ENCODE data around the gene GKN2. TPM values are rescaled to one million over a fixed set of nuclear protein-coding genes. Genes with fewer than 3 reads are reported as not detected.

The GKN2 gene
- total RNA-seq, 1 donor from 2014 or later = not detected

- Mint-ChIP-seq H3K27ac (ENCODE audit: unreplicated experiment) (no peak overlapping the region), H3K4me1 (ENCODE audit: unreplicated experiment) (peaks cover 7% of the 10 kb centered on the region), H3K9me3 (ENCODE audit: unreplicated experiment) (no peaks in the 10 kb centered on the region), H3K36me3 (ENCODE audit: unreplicated experiment) (no peaks in the 10 kb centered on the region), H3K27me3 (ENCODE audit: unreplicated experiment) (no peaks in the 10 kb centered on the region), H3K4me3 (ENCODE audit: unreplicated experiment) (no peak overlapping the region)
- DNase-seq (ENCODE audit: extremely low spot score, unreplicated experiment) = no peak
- TF ChIP-seq, protein P1, sequence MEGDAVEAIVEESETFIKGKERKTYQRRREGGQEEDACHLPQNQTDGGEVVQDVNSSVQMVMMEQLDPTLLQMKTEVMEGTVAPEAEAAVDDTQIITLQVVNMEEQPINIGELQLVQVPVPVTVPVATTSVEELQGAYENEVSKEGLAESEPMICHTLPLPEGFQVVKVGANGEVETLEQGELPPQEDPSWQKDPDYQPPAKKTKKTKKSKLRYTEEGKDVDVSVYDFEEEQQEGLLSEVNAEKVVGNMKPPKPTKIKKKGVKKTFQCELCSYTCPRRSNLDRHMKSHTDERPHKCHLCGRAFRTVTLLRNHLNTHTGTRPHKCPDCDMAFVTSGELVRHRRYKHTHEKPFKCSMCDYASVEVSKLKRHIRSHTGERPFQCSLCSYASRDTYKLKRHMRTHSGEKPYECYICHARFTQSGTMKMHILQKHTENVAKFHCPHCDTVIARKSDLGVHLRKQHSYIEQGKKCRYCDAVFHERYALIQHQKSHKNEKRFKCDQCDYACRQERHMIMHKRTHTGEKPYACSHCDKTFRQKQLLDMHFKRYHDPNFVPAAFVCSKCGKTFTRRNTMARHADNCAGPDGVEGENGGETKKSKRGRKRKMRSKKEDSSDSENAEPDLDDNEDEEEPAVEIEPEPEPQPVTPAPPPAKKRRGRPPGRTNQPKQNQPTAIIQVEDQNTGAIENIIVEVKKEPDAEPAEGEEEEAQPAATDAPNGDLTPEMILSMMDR (IDR thresholded peaks at IDR 0.05) = no peak
Observed at GRCh38 chr2:68917034-68917718, 35.5 kb downstream of the GKN2 start.

DNA sequence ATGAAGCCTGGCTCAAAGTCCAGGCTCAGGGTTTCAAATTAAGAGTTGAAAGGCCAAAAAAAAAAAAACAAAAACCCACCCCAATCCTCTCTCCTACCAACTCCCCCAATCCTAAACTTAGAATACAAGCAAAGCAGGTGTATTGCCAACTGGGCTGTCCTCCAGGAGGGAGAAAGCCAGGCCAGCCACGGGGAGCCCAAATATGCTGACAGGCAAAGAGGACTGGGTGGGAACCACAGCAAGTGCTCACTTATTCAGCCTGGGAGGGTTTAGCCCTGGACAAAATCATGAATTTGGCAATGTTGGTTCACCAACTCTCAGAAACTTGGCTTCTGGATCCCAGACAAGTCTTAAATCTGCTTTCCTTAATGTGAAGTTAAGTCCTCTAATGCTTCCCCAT is 36.5 kb downstream of the GKN2 start:
- Mint-ChIP-seq H3K27me3 (ENCODE audit: unreplicated experiment) (no peaks in the 10 kb centered on the region), H3K36me3 (ENCODE audit: unreplicated experiment) (no peaks in the 10 kb centered on the region), H3K27ac (ENCODE audit: unreplicated experiment) (no peak overlapping the region), H3K9me3 (ENCODE audit: unreplicated experiment) (no peaks in the 10 kb centered on the region), H3K4me3 (ENCODE audit: unreplicated experiment) (no peak overlapping the region), H3K4me1 (ENCODE audit: unreplicated experiment) (peaks cover 7% of the 10 kb centered on the region)
- TF ChIP-seq, protein P1 (IDR thresholded peaks at IDR 0.05) = no peak
- no peak for DNase-seq (ENCODE audit: extremely low spot score, unreplicated experiment)

- Mint-ChIP-seq H3K36me3 (ENCODE audit: unreplicated experiment) (no peaks in the 10 kb centered on the region), H3K4me3 (ENCODE audit: unreplicated experiment) (no peak overlapping the region), H3K9me3 (ENCODE audit: unreplicated experiment) (no peaks in the 10 kb centered on the region), H3K27me3 (ENCODE audit: unreplicated experiment) (no peaks in the 10 kb centered on the region), H3K4me1 (ENCODE audit: unreplicated experiment) (peaks cover 4% of the 10 kb centered on the region), H3K27ac (ENCODE audit: unreplicated experiment) (no peak overlapping the region)
- DNase-seq (ENCODE audit: extremely low spot score, unreplicated experiment) = no peak
- TF ChIP-seq, protein P1 (IDR thresholded peaks at IDR 0.05) = no peak
Observed at GRCh38 chr2:68915393-68915792, 37.3 kb downstream of the GKN2 start.

- Mint-ChIP-seq H3K36me3 (ENCODE audit: unreplicated experiment) (no peaks in the 10 kb centered on the region), H3K9me3 (ENCODE audit: unreplicated experiment) (no peaks in the 10 kb centered on the region), H3K4me3 (ENCODE audit: unreplicated experiment) (no peak overlapping the region), H3K27me3 (ENCODE audit: unreplicated experiment) (no peaks in the 10 kb centered on the region), H3K4me1 (ENCODE audit: unreplicated experiment) (peaks cover 6% of the 10 kb centered on the region), H3K27ac (ENCODE audit: unreplicated experiment) (no peak overlapping the region)
- TF ChIP-seq, protein P1 (IDR thresholded peaks at IDR 0.05) = no peak
- no peak for DNase-seq (ENCODE audit: extremely low spot score, unreplicated experiment)
Observed at GRCh38 chr2:68913359-68913758, 39.3 kb downstream of the GKN2 start.

DNA sequence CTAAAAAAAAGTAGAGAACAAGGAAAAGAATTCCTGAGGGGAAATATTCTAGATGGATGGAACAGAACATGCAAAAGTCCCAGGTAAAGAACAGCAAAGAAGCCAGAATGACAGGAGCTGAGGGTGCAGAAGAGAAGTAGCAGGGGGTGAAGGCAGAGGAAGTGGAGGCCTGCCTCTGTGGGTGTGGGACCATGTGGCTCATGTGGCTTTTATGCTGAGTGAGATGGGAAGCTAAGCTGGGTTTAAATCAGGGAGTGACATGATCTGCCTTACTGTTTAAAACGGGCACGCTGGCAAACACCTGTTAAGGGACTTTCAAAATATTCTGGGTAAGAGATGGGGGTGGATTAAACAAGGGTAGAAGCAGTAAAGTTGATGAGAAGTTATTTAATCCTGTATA is 40.0 kb downstream of the GKN2 start:
- Mint-ChIP-seq H3K27ac (ENCODE audit: unreplicated experiment) (no peak overlapping the region), H3K36me3 (ENCODE audit: unreplicated experiment) (no peaks in the 10 kb centered on the region), H3K4me3 (ENCODE audit: unreplicated experiment) (no peak overlapping the region), H3K9me3 (ENCODE audit: unreplicated experiment) (no peaks in the 10 kb centered on the region), H3K4me1 (ENCODE audit: unreplicated experiment) (peaks cover 7% of the 10 kb centered on the region), H3K27me3 (ENCODE audit: unreplicated experiment) (no peaks in the 10 kb centered on the region)
- no peak for DNase-seq (ENCODE audit: extremely low spot score, unreplicated experiment)
- TF ChIP-seq, protein P1 (IDR thresholded peaks at IDR 0.05) = no peak

Data from osteocyte (in vitro differentiated cells).